NCI-H345 treated with DMSO at 0.1 percent for 48 hours (cell line): ENCODE results near the gene SMCO3.

Experiments
- DNase-seq: peaks from one replicate; lab custom pipeline; 2025; ENCODE audit not compliant: unreplicated experiment; lab: John Stamatoyannopoulos, UW

Gene SMCO3

DNA sequence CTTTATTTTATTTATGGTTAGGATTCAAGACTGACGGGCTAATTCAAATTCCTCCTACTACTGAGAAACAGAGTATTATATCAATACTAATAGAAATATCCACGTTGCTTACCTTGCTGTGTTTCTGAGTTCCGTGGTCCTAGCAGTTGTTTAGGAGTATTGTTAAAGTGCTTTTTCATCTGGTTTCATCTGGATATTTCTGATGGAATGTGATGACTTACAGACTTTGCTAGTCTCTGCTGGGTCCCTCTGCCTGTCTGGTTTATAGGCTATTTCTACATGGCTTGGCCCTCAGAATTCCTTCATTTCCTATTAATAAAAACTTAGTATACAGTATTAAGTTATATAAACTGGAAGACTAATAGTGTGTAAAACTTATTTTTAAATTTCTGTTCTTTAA lies at the start of gene SMCO3:
Gene SMCO3 (minus strand): TSS at position 169 of the 400 bp plus-strand sequence. CDS start 7,502 bp downstream, outside the sequence.
- DNase-seq: no peak

DNA sequence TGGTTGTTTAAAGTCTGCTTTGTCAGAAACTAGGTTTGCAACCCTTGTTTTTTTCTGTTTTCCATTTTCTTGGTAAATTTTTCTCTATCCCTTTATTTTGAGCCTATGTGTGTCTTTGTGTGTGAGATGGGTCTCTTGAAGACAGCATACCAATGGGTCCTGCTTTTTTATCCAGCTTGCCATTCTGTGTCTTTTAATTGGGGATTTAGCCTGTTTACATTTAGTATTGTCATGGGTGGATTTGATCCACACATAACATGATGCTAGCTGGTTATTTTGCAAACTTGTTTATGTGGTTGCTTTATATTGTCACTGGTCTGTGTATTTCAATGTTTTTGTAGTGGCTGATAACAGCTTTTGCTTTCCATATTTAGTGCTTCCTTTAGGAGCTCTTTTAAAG lies 46.5 kb upstream of the SMCO3 start:
- DNase-seq: no peak

DNA sequence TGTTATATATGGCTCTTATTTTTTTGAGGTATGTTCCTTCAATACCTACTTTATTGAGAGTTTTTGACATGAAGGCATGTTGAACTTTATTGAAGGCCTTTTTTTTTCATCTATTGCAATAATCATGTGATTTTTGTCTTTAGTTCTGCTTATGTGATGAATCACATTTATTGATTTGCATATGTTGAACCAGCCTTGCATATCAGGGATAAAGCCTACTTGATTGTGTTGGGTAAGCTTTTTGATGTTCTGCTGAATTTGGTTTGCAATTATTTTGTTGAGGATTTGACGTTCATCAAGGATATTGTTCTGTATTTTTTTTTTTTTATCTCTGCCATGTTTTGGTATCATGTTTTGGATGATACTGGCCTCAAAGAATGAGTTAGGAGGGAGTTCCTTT lies 44.5 kb upstream of the SMCO3 start:
- no peak for DNase-seq

DNA sequence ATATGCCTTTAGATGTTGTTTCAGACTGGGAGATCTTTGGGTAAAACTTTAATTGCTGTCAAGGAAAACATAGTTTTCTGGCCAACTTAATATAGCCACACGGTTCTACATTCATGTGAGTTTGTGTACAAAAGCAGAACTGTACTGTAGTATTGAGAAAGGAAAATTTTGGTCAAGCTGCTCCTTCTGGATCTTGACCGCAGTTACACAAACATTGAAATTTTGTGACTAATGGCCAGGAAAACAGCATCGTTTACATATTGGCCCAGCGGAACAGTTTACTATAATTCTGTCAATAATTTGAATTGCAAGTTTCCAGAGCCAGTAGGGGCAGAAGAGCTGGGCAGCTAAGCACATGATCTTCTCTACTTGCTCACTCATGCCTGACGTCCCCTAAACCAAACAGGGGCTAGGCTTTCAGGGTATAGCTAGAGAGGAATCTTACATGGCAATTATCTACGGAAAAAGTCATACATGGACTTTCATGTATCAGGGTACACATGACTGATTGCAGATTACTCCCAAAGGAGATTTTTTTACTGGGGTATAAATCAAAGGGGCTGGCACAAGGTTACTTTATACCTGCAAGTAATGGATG lies 40.7 kb upstream of the SMCO3 start:
- DNase-seq: no peak

DNA sequence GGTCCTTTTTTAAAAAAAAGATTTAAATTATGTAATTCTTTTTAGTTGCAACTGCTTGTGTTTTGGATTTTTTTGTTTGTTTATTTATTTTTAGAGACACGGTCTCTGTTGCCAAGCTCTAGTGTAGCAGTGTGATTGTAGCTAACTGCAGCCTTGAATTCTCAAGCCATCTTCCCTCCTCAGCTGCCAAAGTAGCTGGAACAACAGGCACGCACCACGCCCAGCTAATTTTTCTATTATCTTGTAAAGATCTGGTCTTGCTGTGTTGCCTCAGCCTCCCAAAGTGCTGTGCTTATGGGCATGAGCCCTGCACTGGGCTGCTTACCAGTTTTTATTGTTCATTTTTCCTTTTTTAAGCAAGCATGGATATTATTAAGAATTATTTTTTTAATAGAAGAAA lies 40.0 kb upstream of the SMCO3 start:
- DNase-seq: no peak

DNA sequence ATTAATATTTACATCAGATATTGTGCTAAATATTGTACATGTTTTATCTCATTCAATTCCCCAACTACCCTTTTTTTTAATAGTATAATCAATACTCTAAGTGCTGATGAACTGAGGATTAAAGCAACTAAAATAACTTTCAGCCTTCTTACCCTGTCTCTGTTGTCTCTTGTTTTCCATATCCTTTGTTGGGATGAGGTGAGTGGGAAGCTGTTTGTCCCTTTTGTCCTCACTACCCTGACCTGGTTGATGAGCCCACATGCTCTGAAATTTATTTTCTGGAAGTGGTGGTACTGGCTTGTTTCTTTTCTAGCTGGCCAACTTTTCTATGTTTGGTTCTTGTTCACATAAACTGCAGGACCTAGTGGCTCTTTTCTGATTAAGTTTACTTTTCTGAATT lies 38.9 kb upstream of the SMCO3 start:
- no peak for DNase-seq

DNA sequence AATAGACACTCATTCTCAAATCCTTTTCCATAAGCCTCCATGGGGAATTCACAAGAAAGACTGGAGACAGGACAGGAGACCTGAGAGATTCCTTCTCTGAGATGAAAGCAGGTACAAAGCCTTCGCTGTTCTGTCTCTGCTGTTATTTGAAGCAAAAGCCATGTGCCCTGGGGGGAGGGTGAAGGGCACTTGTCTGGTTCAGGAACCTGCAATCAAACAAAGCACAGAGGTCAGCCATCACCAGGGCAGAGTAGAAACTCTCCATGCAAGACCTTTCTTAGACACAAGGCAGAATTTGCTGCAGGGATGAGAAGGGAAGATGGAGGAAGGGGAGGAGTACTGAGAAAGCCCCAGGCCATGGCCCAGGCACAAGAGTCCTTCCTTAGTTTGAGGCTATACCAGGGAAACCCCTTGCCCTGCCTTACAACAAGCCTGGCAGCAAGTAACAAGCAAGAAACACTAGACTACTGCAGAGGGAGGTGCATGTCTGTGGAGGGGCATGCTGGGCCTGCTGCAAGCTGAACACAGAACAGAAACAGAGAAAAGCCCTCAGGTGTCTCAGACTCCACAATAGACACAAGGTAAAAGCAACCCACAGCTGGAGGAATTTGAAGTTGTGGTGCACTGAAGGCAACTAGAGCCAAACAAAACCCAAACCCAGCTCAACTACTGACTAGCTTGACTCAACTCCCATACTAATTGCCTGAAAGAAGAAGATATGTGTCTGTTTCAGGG lies 37.1 kb upstream of the SMCO3 start:
- no peak for DNase-seq

DNA sequence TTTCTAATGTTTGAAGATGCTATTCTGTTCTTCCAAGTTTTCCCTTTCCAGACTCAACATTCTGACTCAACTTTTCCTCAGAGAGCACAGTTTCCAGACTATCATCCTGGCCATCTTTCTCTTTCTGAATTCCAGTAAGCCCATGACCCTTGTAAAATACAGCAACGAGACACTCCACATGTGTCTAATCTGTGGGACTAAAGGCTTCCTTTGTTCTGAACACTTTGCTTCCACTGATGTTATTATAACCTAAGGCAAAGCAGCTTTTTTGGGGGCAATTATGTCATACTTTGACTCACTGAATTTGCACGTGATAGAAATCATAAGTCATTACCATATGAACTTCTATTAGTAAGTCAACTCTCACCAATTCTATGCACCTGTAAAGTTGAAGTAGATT lies 35.7 kb upstream of the SMCO3 start:
- no peak for DNase-seq

DNA sequence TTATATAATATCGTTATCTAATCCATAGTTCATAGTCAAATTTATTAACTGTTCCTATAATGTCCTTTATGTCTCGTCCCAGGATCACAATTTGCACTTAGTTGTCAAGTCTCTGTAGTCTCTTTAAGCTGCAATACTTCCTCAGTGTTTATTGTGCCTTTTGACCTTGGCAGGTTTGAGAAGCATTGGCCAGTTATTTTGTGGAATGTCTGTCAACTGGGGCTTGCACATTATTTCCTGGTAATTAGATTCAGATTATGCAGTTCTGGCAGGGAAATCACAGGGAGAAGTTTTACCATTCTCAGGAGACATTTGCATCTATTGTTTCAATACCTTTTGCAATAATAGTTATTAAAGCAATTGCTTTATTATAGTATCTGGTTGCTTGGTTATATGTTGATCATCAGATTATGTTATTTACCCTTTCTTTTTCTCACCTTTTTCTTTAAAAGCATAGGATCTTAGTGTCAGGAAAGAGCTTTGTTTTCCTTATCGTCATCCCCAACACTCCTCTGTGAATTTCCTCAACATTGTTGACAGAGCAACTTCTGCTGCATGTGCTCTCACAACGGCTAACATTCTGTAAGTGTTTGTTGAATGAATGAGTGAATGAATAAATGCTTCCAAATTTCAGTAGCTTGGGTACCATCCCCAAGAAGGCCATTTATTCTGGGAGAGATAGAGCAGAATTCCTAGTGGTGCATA lies 33.0 kb upstream of the SMCO3 start:
- no peak for DNase-seq

DNA sequence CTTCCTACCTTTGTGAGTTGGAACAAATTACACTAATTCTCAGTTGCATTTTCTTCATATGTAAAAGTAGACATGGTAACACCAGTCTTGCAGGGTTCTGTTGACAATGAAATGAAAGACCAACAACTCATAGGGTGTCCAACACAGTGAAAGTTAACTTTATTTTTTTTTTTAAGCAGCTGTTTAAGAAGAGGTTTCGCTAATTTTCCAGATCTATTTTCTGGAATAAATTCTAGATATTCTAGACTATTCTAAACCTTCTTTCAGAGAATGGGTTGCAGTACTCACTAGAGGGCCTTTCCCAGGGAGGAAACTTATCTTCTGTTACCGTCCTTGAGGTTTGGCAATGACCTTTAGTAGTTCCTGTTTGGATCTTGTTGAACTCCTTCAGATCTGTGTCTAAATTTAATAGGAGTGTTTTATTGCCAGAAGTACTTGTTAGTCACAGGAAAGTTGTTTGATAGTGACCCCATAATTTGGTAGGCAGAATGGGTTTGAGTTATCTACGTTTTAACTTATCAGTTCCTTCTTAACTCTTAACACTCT lies 32.1 kb upstream of the SMCO3 start:
- no peak for DNase-seq

DNA sequence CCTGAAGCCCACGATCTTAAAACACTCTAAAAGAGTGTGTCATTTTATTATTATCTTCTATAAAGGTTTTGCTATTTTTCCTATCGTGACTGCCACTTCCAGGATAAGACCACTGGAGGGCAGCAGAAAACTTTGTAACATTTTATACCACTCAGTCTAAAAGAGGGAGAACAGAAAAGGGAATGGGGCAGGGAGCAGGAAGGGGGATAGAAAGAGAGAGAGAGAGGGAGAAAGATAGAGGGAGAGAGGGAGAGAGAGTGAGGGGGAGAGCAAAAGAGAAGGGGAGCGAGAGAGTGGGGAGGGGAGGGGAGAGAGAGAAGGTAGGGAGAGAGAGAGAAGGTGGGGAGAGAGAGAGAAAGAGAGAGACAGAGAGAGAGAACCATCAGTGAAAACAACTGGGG lies 31.4 kb upstream of the SMCO3 start:
- peak; percentile 35 for DNase-seq

DNA sequence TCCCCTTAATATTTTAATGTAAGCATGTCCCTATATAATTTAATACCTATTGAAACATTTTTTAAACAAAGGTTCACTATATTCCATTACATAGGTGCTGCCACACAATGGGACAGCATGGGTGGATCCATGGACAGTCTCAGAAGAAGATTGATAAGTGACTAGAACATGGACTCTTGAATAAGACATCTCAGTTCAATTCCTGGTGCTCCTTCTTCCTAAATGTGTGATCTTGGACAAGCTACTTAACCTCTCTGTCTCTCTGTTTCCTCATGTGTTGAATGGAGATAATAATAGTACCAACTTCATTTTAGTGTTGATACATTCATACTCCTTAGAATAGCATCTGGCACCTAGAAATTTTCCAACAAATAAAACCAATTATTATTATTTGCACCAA lies 30.4 kb upstream of the SMCO3 start:
- no peak for DNase-seq

DNA sequence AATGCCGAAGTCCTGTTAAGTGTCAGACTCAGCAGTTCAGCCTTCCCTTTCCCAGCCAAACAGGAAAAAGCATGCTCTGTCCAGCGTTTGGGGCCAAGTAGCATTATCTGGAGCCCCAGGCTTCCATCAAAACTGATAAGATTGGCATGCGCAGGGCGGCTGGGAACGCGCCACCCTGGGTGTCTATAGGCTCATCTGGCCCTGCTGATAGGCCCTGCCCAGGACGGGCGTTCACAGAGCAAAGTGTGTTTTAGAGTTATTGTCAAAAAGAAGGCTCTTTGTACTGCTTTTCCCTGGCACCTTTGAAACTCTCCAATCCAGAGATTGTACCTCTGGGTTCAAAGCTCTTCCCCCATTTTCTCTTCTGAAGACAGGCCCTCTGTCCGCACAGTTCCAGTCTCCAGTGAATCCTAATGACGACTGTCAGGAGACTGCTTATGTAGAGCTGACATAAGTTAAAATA lies 29.5 kb upstream of the SMCO3 start, which contains the start of gene ART4:
Gene ART4 (minus strand): TSS at position 102 of the 463 bp plus-strand sequence. CDS start 413 bp downstream, outside the sequence.
- no peak for DNase-seq

DNA sequence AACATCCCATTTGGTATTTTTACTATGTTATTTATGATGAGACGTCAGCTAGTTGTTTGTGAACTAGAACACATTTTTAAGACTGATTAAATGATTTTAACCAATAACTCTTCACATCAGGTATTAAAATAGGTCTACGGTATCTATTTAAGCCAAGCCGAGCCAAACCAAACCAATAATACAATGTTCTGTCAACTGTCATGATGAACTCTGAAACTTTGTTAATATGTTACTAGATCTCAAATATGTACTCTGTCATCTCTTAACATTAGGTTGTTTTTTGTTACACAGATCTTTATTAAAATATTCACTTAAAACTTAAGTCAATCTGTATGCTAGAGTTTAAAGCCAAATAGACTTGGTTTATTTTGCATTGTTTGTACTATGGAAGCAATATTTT lies 28.3 kb upstream of the SMCO3 start:
- no peak for DNase-seq

DNA sequence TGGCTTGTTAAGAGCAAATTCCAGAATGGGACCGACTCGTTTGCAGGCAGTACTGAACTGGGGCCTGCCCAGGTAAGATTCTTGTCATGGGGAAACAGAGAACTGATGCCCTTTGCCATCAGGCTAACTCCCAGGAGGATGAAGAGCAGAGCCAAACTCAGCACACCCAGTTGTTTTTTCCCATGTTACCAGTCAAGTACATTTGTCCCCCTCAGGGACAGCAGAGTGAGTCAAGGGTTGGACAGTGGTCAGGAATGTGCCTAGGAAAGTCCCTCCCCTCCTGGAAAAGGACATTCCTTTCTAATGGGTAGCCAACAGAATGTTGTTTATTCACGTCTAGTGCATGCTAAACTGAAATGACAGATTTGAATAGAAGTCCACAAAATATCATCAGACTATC lies 27.8 kb upstream of the SMCO3 start:
- DNase-seq: no peak

DNA sequence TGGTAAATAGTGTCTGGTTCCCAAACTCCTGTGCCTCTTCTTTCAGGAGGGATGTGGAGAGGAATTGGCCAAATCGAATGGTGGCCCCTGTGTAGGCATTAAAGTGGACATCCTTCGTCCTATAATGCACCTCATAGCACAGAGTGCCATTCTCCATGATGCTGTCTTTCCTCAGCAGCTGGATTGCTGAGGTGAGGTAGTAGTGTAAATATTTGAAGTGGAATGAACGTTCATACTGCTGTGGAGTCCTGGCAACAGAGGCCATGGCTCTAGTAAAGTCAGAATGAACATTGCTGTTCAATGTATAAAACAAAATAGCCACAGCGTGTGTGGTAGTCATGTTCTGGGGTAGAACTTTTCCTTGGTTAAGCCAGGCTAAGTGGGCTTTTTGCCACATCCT lies 26.6 kb upstream of the SMCO3 start:
- no peak for DNase-seq

DNA sequence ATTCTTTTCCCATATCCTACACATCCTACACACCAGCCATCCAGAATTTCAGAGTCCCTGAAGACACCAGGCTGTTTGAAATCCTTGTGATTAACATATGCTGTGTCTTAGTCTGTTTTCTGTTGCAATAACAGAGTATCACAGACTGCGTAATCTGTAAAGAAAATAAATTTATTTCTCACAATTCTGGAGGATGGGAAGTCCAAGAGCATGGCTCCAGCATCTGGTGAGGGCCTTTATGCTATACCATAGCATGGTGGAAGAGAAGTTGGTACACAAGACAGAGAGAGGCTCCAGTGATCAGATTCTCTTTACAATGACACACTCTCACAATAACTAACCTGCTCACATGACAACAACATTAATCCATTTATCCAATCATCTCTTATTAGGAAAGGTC lies 25.3 kb upstream of the SMCO3 start:
- no peak for DNase-seq

DNA sequence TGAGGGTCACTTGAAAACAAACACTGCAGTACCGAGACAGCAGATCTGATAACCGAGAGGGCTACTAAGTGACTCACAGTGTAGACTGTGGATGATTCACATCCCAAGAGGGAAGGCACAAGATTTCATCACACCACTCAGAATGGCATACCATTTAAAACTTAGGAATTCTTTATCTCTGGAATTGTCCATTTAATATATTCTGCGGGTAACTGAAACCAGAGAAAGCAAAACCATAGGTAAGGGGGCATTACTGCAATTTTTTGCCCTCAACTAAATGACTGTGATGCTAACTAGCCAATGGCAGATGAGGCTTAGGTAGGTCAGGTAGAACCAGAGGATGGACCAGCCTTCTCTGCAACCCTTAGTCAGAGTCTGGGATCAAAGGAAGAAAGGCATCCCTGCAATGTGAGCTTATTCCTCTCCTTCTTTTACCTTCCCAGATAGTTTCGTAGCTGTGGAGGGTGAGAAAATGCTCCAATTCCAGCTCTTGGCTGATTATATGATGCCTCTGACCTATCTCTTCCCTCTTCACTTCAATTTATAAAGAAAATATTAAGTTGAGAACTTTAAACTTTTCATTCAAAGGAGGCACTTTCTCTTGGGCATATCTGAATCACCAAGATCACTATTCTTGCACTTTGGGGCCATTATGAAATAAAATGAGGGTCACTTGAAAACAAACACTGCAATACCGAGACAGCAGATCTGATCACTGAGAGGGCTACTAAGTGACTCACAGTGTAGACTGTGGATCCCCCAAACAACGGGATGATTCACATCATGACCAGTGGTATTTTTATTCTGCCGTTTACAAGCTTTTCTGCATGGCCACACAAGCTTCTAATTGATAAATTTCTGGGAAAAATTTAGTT lies 22.6 kb upstream of the SMCO3 start:
- no peak for DNase-seq

DNA sequence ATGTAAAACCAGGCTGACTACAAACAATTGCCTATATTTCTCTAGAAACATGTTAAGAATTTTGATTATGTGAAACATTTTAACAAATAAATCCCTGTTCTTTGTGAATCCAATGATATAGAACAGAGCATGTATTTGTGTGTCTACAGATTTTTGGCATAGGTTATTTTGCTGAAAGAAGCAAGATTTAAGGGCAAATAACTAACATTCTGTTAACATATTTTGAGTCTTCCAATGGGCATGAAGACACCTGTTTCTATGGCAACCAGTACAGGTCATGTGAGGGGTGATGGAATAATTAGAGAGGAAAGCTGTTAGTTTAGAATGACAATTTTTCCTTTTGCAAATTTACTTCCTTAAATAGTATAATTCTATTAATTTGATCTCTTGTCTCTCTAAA lies 20.5 kb upstream of the SMCO3 start:
- no peak for DNase-seq

DNA sequence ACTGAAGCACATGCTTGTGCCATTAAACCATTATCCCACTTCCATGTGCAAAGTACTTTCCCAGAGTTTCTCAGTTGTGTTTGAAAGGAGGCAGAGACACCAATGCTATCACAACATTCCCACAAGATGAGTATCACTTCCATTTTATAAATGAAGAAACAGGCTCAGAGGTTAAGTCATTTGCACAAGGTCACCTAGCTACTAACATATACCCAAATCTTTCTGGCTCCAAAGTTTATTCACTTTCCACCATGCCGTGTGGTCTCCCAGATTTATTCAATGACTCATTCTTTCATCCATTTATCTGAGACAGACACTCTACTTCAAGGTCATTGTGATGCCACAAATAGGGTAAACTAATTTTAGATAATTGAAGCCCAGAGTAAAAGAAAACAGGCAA lies 20.0 kb upstream of the SMCO3 start:
- no peak for DNase-seq

DNA sequence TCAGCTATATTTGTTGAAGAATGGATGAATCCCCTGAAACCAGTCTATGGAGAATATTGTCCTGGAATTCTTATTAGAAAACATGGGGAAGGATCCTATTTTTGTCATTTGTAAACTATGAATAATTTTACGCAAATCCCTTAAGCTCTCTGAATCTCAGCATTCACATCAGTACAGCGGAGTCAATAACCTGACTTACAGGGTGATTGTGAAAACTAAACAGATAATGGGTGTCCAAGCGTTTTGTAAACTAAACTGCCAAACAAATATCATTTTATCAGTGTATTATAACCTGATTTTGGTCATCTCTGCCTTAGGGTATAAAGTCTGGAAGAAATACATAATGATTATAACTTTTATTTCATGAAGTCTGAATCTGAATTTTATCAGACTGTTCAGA lies 19.4 kb upstream of the SMCO3 start:
- DNase-seq: no peak
